Activated CD4-positive, alpha-beta memory T cell treated with anti-CD3 and anti-CD28 coated beads, Interleukin-2, amount 10 ng/mL, durations not matched to agents 7 days and 5 days (primary cell): ENCODE data around the gene KCNH2. TPM values are rescaled to one million over a fixed set of nuclear protein-coding genes. Genes with fewer than 3 reads are reported as not detected.

Experiments
- CTCF ChIA-PET: fragments of 350-600 bp; sonication (Branson Sonifier 250); formaldehyde crosslinking; loops from one replicate; lab custom pipeline; 2021; ENCODE audit warnings: antibody characterized with exemption, inconsistent platforms; lab: Charles Lee
- POLR2A ChIA-PET: fragments of 350-600 bp; sonication (Branson Sonifier 250); formaldehyde crosslinking; loops from one replicate; lab custom pipeline; 2021; ENCODE audit warnings: antibody characterized with exemption; lab: Charles Lee
- DNase-seq: peaks from one replicate; pipeline ENCODE4 v3.0.0-alpha.2; 2020
- H3K27ac Mint-ChIP-seq: one replicate; pipeline ENCODE4 v1.8.0; 2021; ENCODE audit warnings: mild to moderate bottlenecking, mixed read lengths
- H3K27me3 Mint-ChIP-seq: one replicate; pipeline ENCODE4 v1.8.0; 2021; ENCODE audit warnings: mixed read lengths
- H3K36me3 Mint-ChIP-seq: one replicate; pipeline ENCODE4 v1.8.0; 2021; ENCODE audit warnings: low read depth, mixed read lengths
- H3K4me1 Mint-ChIP-seq: one replicate; pipeline ENCODE4 v1.8.0; 2021; ENCODE audit warnings: mixed read lengths
- H3K4me3 Mint-ChIP-seq: one replicate; pipeline ENCODE4 v1.8.0; 2021; ENCODE audit warnings: mild to moderate bottlenecking, mixed read lengths
- H3K9me3 Mint-ChIP-seq: one replicate; pipeline ENCODE4 v1.8.0; 2021; ENCODE audit warnings: mixed read lengths
- total RNA-seq, 2 experiments: library from RNA; stranded (reverse); gene quantifications; one replicate each; pipeline ENCODE4 v1.2.3, GENCODE V29; 2021

The KCNH2 gene
- total RNA-seq, 2 experiments from 2014 or later, result 0.15 to 0.38 TPM

DNA sequence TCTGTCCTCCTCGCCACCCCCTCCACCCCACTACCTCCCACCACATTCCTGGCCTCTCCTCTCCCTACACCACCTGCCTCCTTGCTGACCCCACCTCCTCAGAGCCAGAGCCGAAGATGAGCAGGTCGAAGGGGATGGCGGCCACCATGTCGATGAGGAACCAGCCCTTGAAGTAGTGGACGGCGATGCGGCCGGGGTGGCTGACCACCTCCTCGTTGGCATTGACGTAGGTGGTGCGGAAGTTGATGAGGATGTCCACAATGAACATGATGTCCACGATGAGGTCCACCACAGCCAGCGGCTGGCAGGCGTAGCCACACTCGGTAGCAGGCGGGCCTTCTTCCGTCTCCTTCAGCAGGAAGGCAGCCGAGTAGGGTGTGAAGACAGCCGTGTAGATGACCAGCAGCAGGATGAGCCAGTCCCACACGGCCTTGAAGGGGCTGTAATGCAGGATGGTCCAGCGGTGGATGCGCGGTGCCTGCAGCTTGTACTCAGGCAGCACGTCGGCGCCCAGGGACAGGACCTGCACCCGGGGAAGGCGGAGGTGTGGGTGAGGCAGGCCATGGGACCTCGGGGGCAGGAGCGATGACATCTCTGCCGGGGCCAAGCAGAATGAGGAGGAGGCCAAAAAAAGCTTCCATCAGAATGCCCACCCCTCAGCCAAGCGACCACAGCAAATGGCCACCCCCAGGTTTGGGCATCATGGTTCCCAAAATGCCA, 25.6 kb downstream of the KCNH2 start:
- CTCF ChIA-PET, result no interaction called here
- no peak for DNase-seq
- no peaks in the 10 kb centered on the region for H3K9me3 Mint-ChIP-seq
- H3K27me3 Mint-ChIP-seq, result peaks cover 15% of the 10 kb centered on the region
- H3K4me3 Mint-ChIP-seq, result no peak overlapping the region
- no peak overlapping the region for H3K27ac Mint-ChIP-seq
- POLR2A ChIA-PET, result interaction anchor here (0.8 kb wide), 1 partner anchor 15 kb away, joined by 3 read pairs; no protein-coding TSS in a partner anchor
- H3K36me3 Mint-ChIP-seq, result no peaks in the 10 kb centered on the region
- H3K4me1 Mint-ChIP-seq, result peaks cover 3% of the 10 kb centered on the region

DNA sequence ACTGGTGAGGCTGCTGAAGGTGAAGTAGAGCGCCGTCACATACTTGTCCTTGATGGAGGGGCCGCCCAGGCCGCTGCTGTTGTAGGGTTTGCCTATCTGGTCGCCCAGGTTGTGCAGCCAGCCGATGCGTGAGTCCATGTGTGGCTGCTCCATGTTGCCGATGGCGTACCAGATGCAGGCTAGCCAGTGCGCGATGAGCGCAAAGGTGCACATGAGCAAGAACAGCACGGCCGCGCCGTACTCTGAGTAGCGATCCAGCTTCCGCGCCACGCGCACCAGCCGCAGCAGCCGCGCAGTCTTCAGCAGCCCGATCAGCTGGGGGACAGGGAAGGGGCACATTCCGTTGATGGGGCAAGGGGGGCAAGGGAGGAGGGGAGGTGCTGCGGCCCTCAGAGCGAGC, 26.6 kb downstream of the KCNH2 start:
- Mint-ChIP-seq H3K27me3 (peaks cover 6% of the 10 kb centered on the region), H3K9me3 (no peaks in the 10 kb centered on the region), H3K4me1 (no peaks in the 10 kb centered on the region), H3K36me3 (no peaks in the 10 kb centered on the region), H3K4me3 (no peak overlapping the region), H3K27ac (no peak overlapping the region)
- POLR2A ChIA-PET, result interaction anchor here (0.8 kb wide), 1 partner anchor 14 kb away, joined by 3 read pairs; no protein-coding TSS in a partner anchor
- CTCF ChIA-PET, result no interaction called here
- DNase-seq, result no peak

DNA sequence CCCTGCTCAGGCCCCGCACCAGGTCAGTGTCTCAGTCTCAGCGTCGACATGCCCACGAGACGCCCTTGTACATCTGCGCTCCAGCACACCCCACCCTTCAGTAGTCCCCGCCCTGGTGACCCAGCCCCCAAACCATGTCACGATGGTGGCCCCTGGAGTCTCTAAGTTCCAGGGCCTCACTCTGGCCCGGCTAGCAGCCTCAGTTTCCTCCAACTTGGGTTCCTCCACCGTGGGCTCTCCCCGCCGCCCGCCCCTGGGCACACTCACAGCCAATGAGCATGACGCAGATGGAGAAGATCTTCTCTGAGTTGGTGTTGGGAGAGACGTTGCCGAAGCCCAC, 27.0 kb downstream of the KCNH2 start:
- DNase-seq, result no peak

DNA sequence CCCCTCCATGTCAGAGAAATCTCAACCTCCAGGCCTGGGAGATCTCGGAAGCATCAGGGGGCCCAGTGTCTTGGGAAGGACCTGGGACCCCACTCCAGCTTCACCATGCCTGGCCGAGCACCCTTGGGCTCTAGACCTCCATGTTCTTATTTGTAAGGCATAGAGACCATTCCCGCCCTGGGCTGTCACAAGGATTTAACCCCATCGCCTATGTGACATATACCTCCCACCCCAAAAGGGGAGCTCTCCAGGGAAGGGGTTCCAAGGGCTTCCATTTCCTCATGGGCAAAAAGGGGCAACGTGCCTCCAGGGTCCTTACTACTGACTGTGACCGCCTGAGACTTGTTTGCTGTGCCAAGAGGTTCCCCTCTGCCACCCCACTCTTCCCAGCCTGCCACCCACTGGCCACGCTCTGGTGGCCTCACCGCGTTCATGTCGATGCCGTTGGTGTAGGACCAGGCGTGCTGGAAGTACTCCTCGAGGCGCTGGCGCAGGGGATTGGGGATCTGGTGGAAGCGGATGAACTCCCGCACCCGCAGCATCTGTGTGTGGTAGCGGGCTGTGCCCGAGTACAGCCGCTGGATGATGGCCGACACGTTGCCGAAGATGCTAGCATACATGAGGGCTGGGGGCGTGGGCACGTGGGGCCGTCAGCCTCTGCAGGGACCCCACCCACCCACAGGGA, 27.5 kb downstream of the KCNH2 start:
- Mint-ChIP-seq H3K27ac (no peak overlapping the region), H3K9me3 (no peaks in the 10 kb centered on the region), H3K4me1 (no peaks in the 10 kb centered on the region), H3K4me3 (no peak overlapping the region), H3K36me3 (no peaks in the 10 kb centered on the region), H3K27me3 (peaks cover 4% of the 10 kb centered on the region)
- no peak for DNase-seq
- POLR2A ChIA-PET, result no interaction called here
- CTCF ChIA-PET, result no interaction called here

More for the DNA sequence above, 27.0 kb downstream of the KCNH2 start:
- Mint-ChIP-seq H3K4me1 (no peaks in the 10 kb centered on the region), H3K9me3 (no peaks in the 10 kb centered on the region), H3K4me3 (no peak overlapping the region), H3K27ac (no peak overlapping the region), H3K27me3 (peaks cover 6% of the 10 kb centered on the region), H3K36me3 (no peaks in the 10 kb centered on the region)
- POLR2A ChIA-PET, result no interaction called here
- CTCF ChIA-PET, result no interaction called here

DNA sequence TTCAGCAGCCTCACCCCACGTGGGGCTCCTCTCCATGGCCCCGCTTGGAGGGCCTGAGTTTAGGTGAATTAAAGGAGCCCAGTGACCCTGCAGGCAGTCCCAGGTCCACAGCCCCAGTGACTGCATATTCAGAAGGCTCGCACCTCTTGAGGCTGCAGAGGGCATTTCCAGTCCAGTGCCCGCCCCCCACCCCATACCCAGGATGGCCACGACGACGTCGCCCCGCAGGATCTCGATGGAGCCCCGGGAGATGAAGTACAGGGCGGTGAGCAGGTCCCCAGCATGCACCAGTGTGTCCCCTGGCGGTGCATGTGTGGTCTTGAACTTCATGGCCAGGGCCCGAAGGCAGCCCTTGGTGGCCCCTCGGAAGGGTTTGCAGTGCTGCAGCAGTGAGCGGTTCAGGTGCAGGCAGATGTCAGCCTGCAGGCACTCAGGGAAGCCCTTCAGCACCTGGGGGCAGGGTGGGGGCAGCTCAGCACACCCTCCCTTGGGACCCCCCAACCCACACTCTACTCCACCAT, 28.1 kb downstream of the KCNH2 start:
- Mint-ChIP-seq H3K4me1 (no peaks in the 10 kb centered on the region), H3K36me3 (no peaks in the 10 kb centered on the region), H3K9me3 (no peaks in the 10 kb centered on the region), H3K27ac (no peak overlapping the region), H3K4me3 (no peak overlapping the region), H3K27me3 (peaks cover 5% of the 10 kb centered on the region)
- DNase-seq, result no peak
- ChIA-PET POLR2A (no interaction called here), CTCF (no interaction called here)

DNA sequence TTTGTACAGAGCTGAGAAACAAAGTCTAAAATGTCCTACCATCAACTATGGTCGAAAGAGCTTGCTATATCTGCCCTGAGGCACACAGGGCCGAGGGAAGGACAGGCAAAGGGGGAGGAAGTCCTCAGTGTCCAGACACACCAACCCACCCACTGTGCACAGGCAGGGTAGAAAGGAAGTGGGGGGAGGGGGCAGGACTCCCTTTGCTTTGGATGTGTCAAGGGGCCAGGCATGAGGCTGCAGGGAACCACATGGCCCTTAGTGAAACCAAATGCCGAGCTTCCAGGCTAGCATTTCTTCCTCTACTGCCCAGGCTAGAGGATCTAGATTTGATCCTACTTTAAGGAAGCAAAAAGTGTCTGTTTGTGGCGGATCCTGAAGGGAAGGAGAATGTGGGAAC, 28.6 kb downstream of the KCNH2 start:
- Mint-ChIP-seq H3K27ac (no peak overlapping the region), H3K36me3 (no peaks in the 10 kb centered on the region), H3K4me1 (no peaks in the 10 kb centered on the region), H3K9me3 (no peaks in the 10 kb centered on the region), H3K4me3 (no peak overlapping the region), H3K27me3 (peaks cover 5% of the 10 kb centered on the region)
- CTCF ChIA-PET, result no interaction called here
- DNase-seq, result no peak
- POLR2A ChIA-PET, result no interaction called here

GRCh38 chr7:150948791-150949251, 29.3 kb downstream of the KCNH2 start:
- Mint-ChIP-seq H3K4me3 (no peak overlapping the region), H3K27me3 (peaks cover 5% of the 10 kb centered on the region), H3K27ac (no peak overlapping the region), H3K9me3 (no peaks in the 10 kb centered on the region), H3K4me1 (no peaks in the 10 kb centered on the region), H3K36me3 (no peaks in the 10 kb centered on the region)
- DNase-seq, result no peak
- CTCF ChIA-PET, result no interaction called here
- POLR2A ChIA-PET, result no interaction called here

- peaks cover under 1% of the 10 kb centered on the region for H3K4me1 Mint-ChIP-seq
- no peak for DNase-seq
- H3K36me3 Mint-ChIP-seq, result no peaks in the 10 kb centered on the region
- no peak overlapping the region for H3K4me3 Mint-ChIP-seq
- POLR2A ChIA-PET, result interaction anchor here (1.4 kb wide), 1 partner anchor 17 kb away, joined by 3 read pairs; no protein-coding TSS in a partner anchor
- no peak overlapping the region for H3K27ac Mint-ChIP-seq
- CTCF ChIA-PET, result no interaction called here
- no peaks in the 10 kb centered on the region for H3K9me3 Mint-ChIP-seq
- peaks cover 5% of the 10 kb centered on the region for H3K27me3 Mint-ChIP-seq
These were observed 30.1 kb downstream of the KCNH2 start for GRCh38 chr7:150947761-150948651.

DNA sequence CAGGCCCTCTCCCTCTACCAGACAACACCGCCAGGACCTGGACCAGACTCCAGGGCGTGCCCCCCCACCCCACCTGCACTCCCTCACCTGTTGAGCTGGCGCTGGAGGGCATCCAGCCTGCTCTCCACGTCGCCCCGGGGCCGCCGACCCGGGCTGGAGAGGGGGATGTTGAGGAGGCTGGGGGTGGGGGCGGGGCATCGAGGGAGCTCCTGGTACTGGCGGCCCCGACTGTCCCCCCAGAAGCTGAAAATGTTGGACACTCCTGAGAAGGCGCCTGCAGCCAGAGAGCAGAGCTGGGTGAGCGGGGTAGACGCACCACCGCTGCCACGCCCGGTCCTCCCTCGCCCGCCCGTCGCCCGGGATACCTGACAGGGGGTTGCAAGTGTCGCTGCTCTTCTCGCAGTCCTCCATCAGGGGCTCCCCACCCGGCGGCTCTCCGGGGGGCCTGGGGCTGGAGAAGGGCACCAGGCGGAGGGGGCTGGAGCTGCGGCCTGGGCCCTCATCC, 30.8 kb downstream of the KCNH2 start:
- DNase-seq, result no peak
- peaks cover 5% of the 10 kb centered on the region for H3K27me3 Mint-ChIP-seq

DNA sequence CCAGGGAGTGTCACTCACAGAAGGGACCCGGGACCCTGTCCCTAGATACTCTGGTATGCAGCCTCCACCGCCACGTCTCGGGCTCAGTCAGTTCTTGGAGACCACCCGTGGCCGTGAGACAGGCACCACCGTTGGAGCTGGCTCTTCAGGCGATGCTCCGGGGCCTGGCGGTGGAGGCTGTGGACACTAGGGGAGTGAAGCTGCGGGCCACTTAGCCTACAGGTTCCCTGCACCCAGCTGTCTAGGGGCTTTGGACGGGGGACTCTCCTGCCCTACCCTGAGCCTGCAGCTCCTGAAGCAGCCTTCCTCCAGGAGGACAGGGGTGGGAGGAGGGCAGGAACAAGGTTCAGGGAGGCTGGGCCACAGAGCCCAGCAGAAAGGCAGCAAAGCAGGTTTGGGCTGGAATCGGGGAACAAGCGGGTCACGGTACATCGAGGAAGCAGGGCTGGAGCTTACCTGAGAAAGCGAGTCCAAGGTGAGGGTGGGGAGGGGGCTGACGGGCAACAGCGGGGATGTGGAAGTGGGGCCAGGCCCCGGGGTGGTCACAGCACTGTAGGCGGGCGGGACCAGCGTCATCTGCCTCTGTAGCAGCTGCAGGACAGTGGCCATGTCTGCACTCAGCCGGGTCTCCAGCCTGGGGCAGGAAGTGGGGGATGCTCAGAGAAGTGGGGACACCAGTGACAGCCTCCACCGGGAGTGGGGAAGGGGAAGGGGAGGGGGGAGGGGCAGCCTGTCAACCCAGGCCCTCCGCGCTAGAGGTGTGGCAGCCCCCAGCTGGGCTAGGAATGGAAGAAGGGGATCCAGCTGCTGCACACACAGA, 31.5 kb downstream of the KCNH2 start:
- Mint-ChIP-seq H3K4me3 (no peak overlapping the region), H3K27ac (no peak overlapping the region), H3K4me1 (peaks cover 13% of the 10 kb centered on the region), H3K9me3 (no peaks in the 10 kb centered on the region), H3K27me3 (peaks cover 5% of the 10 kb centered on the region), H3K36me3 (no peaks in the 10 kb centered on the region)
- ChIA-PET CTCF (no interaction called here), POLR2A (interaction anchor here (1.4 kb wide), 1 partner anchor 15 kb away, joined by 3 read pairs; no protein-coding TSS in a partner anchor)
- no peak for DNase-seq

More for the DNA sequence above, 30.8 kb downstream of the KCNH2 start:
- no peaks in the 10 kb centered on the region for H3K9me3 Mint-ChIP-seq
- H3K36me3 Mint-ChIP-seq, result no peaks in the 10 kb centered on the region
- ChIA-PET CTCF (no interaction called here), POLR2A (interaction anchor here (1.4 kb wide), 1 partner anchor 16 kb away, joined by 3 read pairs; no protein-coding TSS in a partner anchor)
- no peak overlapping the region for H3K27ac Mint-ChIP-seq
- peaks cover 7% of the 10 kb centered on the region for H3K4me1 Mint-ChIP-seq
- no peak overlapping the region for H3K4me3 Mint-ChIP-seq

DNA sequence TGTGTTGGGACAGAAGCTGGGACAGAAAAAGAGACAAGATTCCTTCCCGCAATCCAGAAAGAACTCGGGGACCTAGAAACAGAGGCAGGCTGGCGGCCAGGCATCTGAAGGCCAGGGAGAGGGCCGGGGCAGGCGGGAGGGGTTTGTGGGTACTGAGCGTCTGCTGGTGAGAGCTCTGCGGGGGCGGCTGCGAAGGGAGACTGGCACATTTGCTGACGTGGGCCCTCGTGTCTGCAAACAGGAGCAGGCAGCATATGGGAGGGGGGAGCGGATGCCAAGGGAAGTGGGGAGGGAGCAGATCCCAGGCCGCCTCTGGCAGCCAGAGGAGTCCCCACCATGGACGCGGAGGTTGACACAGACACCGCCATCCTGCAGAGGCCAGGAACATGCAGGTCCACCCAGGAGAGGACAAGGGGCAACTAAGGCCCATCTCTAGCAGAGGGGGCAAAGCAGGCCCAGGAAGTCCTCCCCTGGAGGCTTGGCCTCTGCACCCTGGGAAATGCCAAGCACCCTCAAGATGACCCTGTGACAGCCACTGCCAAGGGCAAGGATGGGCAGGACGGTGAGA, 32.2 kb downstream of the KCNH2 start:
- Mint-ChIP-seq H3K36me3 (no peaks in the 10 kb centered on the region), H3K4me1 (peaks cover 19% of the 10 kb centered on the region), H3K9me3 (no peaks in the 10 kb centered on the region), H3K4me3 (no peak overlapping the region), H3K27me3 (peaks cover 5% of the 10 kb centered on the region), H3K27ac (no peak overlapping the region)
- POLR2A ChIA-PET, result no interaction called here
- no peak for DNase-seq
- CTCF ChIA-PET, result no interaction called here
